ENCODE measurements around the gene BUD23. TPM values are rescaled to one million over a fixed set of nuclear protein-coding genes. Genes with fewer than 3 reads are reported as not detected.

The BUD23 gene
- total RNA-seq, 1 experiment from 2014 or later, result 78.1 TPM

DNA sequence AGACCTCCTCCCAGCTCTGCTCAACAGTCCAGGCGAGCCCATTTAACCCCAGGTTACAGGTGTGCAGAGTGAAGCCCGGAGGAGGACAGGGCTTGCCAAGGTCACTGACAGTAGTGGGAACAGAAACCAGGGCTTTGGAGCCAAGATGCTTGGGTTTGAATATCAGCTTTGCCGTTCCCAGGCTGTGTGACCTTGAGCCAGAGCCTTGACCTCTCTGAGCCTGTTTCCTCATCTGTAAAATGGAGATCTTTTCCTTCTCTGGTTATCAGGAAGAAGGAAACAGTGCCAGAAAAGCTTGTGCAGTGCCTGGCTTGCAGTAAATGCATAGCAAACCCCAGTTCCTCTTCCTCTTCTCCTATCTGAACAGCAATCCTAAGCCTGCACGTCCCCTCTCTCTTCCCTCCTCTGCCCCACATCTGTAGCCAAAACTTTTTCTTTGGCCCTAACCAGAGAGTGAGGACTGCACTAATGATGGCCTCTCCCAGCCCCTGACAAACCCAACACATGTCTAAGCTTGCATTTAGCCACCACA lies 37.7 kb upstream of the BUD23 start:
- no peak overlapping the region for H3K4me3 Mint-ChIP-seq
- Histone ChIP-seq H2BK15ac (ENCODE audit: low read depth, low read length) (no peak overlapping the region), H3K9me3 (ENCODE audit: control insufficient read depth, low read depth, low read length) (no peaks in the 10 kb centered on the region), H4K8ac (replicated peaks; ENCODE audit: insufficient read length, low read depth, low read length) (no peak overlapping the region), H3K56ac (ENCODE audit: insufficient read length, low read depth, low read length) (no peak overlapping the region), H4K5ac (ENCODE audit: insufficient read length, low read depth, low read length) (no peak overlapping the region), H2AK5ac (ENCODE audit: insufficient read length, low read length) (no peak overlapping the region), H2BK120ac (ENCODE audit: low read depth, low read length, poor library complexity, severe bottlenecking) (no peak overlapping the region), H3K9ac (ENCODE audit: extremely low read depth, insufficient read length, low read length) (no peak overlapping the region), H3K79me1 (ENCODE audit: insufficient read depth, low read depth, low read length, poor library complexity, severe bottlenecking) (no peaks in the 10 kb centered on the region), H2BK12ac (ENCODE audit: insufficient read length, low read depth, low read length) (no peak overlapping the region), H3K27ac (ENCODE audit: insufficient read length, low read depth, low read length) (no peak overlapping the region), H3K23ac (ENCODE audit: insufficient read length, low read depth, low read length) (no peak overlapping the region), H3K18ac (ENCODE audit: insufficient read length, low read depth, low read length) (no peak overlapping the region), H3K14ac (ENCODE audit: insufficient read depth, low read length) (no peak overlapping the region), H3K4me2 (ENCODE audit: insufficient read depth, insufficient read length, low read length) (no peak overlapping the region), H3K27me3 (ENCODE audit: insufficient read depth, low read length) (peaks cover 4% of the 10 kb centered on the region; the same call in 1 of the 2 replicates), H2BK5ac (ENCODE audit: insufficient read length, low read length) (no peak overlapping the region), H3K79me2 (ENCODE audit: insufficient read depth, low read length) (no peaks in the 10 kb centered on the region), H2BK20ac (ENCODE audit: low read depth, low read length, poor library complexity, severe bottlenecking) (no peak overlapping the region), H4K20me1 (ENCODE audit: control insufficient read depth, insufficient read depth, insufficient read length) (no peaks in the 10 kb centered on the region), H3K4ac (ENCODE audit: low read depth, low read length) (no peak overlapping the region), H3K4me1 (ENCODE audit: insufficient read depth, low read length) (0 out of 2 replicates have a peak, but pooled peaks cover 3% of the 10 kb centered on the region), H2AFZ (ENCODE audit: low read length) (no peak overlapping the region), H3K23me2 (ENCODE audit: insufficient read length, low read depth, low read length, poor library complexity, severe bottlenecking) (peaks cover 8% of the 10 kb centered on the region), H4K91ac (ENCODE audit: insufficient read length, low read depth, low read length) (no peak overlapping the region), H3T11ph (ENCODE audit: low read length) (no peak overlapping the region)
- H3K4me1 Mint-ChIP-seq, result peaks cover 9 to 30% of the 10 kb centered on the region in 2 experiments
- peaks cover 67% of the 10 kb centered on the region for H3K27me3 Mint-ChIP-seq (ENCODE audit: low read depth)
- H3K36me3 Mint-ChIP-seq (ENCODE audit: insufficient read depth in 1 of 3, low read depth in 3 of 3), result peaks cover 0 to 1% (median 0%) of the 10 kb centered on the region in 3 experiments; a peak in 2 of 7 replicates
- no peak for DNase-seq
- TF ChIP-seq, protein P1, sequence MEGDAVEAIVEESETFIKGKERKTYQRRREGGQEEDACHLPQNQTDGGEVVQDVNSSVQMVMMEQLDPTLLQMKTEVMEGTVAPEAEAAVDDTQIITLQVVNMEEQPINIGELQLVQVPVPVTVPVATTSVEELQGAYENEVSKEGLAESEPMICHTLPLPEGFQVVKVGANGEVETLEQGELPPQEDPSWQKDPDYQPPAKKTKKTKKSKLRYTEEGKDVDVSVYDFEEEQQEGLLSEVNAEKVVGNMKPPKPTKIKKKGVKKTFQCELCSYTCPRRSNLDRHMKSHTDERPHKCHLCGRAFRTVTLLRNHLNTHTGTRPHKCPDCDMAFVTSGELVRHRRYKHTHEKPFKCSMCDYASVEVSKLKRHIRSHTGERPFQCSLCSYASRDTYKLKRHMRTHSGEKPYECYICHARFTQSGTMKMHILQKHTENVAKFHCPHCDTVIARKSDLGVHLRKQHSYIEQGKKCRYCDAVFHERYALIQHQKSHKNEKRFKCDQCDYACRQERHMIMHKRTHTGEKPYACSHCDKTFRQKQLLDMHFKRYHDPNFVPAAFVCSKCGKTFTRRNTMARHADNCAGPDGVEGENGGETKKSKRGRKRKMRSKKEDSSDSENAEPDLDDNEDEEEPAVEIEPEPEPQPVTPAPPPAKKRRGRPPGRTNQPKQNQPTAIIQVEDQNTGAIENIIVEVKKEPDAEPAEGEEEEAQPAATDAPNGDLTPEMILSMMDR (conservative IDR thresholded peaks at IDR 0.05), result no peak
- H3K27ac Mint-ChIP-seq, result no peak overlapping the region
- peaks cover 0 to 4% of the 10 kb centered on the region in 2 experiments; a peak in 2 of 5 replicates for H3K9me3 Mint-ChIP-seq
- WGBS (ENCODE audit: extremely low coverage, insufficient read length, low lambda C conversion rate), result no CpG with 5 or more reads among the region's 4 CpGs
